WERI-Rb-1 (cell line): Measurements from ENCODE around the gene SLC2A4.

Experiments used
- DNase-seq: peaks from one replicate; pipeline ENCODE4 v3.0.0-alpha.2; 2020
- H3K27ac ChIP-seq: fragments of 250-450 bp; sonication (Bioruptor Pico); 2 replicates; pipeline ENCODE4 v1.5.1; 2020; ENCODE audit warnings: mild to moderate bottlenecking, moderate library complexity
- H3K27me3 ChIP-seq: fragments of 250-450 bp; sonication (Bioruptor Pico); 2 replicates; pipeline ENCODE4 v1.5.1; 2021; ENCODE audit warnings: mild to moderate bottlenecking, low read depth, moderate library complexity; ENCODE audit not compliant: insufficient read depth, severe bottlenecking
- H3K36me3 ChIP-seq: fragments of 250-450 bp; sonication (Bioruptor Pico); 2 replicates; pipeline ENCODE4 v1.5.1; 2020; ENCODE audit warnings: mild to moderate bottlenecking, moderate library complexity
- H3K4me3 ChIP-seq: 2 replicates; pipeline ENCODE4 v1.5.1; 2011; ENCODE audit warnings: low read depth, mild to moderate bottlenecking, control low read depth, low read length
- H3K9me3 ChIP-seq: fragments of 250-450 bp; sonication (Bioruptor Pico); 2 replicates; pipeline ENCODE4 v1.5.1; 2021; ENCODE audit warnings: mild to moderate bottlenecking, moderate library complexity; ENCODE audit not compliant: severe bottlenecking
- TF ChIP-seq, protein P1 (sequence below): IDR thresholded peaks from 2 replicates; pipeline ENCODE4 v1.5.1; 2011; ENCODE audit warnings: low read depth, mild to moderate bottlenecking, control low read depth, inconsistent platforms, low read length

Gene SLC2A4

DNA sequence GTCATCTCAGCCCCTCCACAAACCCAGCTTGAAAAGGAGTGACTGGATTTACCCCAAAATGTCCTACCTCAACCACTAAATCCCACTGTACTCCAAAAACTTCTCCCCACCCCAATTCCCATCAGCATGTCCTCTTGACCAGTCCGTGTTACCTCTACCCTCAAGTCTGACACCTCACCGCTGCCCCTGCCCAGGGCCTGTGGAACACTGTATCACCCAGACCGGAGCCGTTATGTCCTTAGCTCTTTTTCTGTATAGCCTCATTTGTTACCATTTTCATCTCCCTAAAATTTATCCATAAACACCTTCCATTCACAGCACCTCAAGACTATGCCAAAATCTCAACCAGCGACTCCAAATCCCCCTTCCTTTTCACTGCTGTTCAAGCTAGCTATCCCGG, 44.7 kb upstream of the SLC2A4 start:
- Histone ChIP-seq H3K4me3 (no peak overlapping the region), H3K27me3 (no peaks in the 10 kb centered on the region), H3K36me3 (peaks cover 61% of the 10 kb centered on the region), H3K27ac (peak overlapping the region; percentile 95; the same call in 1 of the 2 replicates), H3K9me3 (no peaks in the 10 kb centered on the region)
- TF ChIP-seq, protein P1, sequence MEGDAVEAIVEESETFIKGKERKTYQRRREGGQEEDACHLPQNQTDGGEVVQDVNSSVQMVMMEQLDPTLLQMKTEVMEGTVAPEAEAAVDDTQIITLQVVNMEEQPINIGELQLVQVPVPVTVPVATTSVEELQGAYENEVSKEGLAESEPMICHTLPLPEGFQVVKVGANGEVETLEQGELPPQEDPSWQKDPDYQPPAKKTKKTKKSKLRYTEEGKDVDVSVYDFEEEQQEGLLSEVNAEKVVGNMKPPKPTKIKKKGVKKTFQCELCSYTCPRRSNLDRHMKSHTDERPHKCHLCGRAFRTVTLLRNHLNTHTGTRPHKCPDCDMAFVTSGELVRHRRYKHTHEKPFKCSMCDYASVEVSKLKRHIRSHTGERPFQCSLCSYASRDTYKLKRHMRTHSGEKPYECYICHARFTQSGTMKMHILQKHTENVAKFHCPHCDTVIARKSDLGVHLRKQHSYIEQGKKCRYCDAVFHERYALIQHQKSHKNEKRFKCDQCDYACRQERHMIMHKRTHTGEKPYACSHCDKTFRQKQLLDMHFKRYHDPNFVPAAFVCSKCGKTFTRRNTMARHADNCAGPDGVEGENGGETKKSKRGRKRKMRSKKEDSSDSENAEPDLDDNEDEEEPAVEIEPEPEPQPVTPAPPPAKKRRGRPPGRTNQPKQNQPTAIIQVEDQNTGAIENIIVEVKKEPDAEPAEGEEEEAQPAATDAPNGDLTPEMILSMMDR: no peak
- DNase-seq: no peak

DNA sequence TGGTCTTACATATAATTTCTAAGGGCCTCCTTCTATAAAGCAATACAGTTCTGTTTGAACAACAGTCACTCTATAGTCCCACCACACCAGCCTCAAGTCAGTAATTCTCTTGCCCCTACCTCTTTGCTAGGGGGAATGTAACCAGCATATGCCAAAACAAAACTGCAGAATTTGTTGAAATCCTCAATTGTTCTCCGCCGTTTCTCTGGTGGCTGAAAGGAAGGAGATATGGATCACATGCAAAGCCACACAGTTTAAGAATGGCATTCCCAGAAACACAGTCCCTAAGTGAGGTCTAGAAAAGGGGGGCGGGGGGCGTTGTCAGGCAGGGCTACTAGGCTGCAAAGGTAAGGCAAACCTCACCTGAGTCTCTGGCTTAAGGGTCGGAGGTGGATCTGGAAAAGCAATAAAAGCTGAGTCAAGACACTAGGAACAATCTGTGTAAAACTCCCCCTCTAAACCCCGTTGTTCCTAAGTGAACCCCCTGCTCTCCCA, 44.2 kb upstream of the SLC2A4 start:
- TF ChIP-seq, protein P1: no peak
- no peaks in the 10 kb centered on the region for H3K27me3 ChIP-seq
- peak overlapping the region; percentile 95 for H3K27ac ChIP-seq
- H3K4me3 ChIP-seq: peak overlapping the region; percentile 96
- DNase-seq: no peak
- peaks cover 61% of the 10 kb centered on the region for H3K36me3 ChIP-seq
- no peaks in the 10 kb centered on the region for H3K9me3 ChIP-seq

- Histone ChIP-seq H3K27ac (peak overlapping the region; percentile 95), H3K27me3 (no peaks in the 10 kb centered on the region), H3K9me3 (no peaks in the 10 kb centered on the region), H3K4me3 (peak overlapping the region; percentile 96), H3K36me3 (peaks cover 57% of the 10 kb centered on the region)
- peak; percentile 89 for DNase-seq
- TF ChIP-seq, protein P1: no peak
Measured at GRCh38 chr17:7237761-7238419, 43.6 kb upstream of the SLC2A4 start.

GRCh38 chr17:7238420-7239090, 43.0 kb upstream of the SLC2A4 start:
- H3K27me3 ChIP-seq: no peaks in the 10 kb centered on the region
- peak; percentile 55 for DNase-seq
- no peaks in the 10 kb centered on the region for H3K9me3 ChIP-seq
- H3K4me3 ChIP-seq: peak overlapping the region; percentile 96
- TF ChIP-seq, protein P1: no peak
- peaks cover 62% of the 10 kb centered on the region for H3K36me3 ChIP-seq
- peak overlapping the region; percentile 92 for H3K27ac ChIP-seq

DNA sequence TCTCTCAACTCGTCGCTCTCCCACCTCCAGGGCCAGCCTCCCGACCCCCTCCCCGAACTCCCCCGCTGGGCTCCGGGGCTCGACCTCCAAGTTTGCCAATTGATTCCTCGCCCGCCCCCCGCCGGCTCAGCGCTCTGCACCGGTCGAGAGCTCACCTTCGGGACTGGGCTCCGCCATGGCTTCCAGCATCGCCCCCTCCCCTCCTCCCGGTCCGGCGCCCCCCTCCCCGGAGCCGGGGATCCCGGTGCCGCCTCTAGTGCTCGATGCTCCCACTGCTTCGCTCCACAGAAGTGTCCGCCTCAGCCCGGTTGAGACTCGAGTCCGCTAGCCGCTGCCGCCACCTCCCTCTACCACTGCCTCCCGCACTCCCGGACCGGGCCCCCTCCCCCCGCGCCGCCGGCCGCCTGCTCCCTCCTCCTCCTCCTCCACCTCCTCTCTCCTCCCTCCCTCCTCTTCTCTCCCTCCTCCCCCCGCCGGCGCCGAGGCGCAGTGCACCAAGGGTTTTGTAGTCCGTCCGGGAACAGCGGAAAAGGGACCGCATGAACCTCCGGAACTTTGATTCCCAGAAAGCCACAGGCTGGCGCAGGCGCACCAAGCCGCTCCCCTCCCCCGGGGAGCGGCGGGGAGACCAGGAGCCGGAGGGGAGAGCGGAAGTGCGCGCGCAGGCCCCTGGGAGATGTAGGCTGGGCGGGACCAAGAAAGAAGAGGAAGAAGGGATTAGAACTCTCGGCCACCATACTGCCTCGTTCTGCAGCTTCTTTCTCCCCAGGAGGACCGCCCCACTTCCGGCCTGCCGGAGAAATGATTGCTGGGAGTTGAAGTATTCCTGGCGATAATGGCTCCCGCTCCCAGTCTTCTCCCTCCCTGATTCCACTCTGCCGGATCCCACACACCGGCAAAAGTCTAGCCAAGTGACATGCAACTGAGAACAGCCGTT, 42.2 kb upstream of the SLC2A4 start, which contains the start of gene PHF23:
PHF23 (minus strand) TSS at position 367 of the 937 bp plus-strand sequence; CDS start at position 189, 178 bp downstream.
- Histone ChIP-seq H3K27ac (peak within 1 kb of the TSS; percentile 92), H3K4me3 (peak within 1 kb of the TSS; percentile 96), H3K9me3 (no peaks in the 10 kb centered on the region), H3K36me3 (peaks cover 70% of the 10 kb centered on the region), H3K27me3 (no peaks in the 10 kb centered on the region)
- TF ChIP-seq, protein P1: no peak
- DNase-seq: peak; percentile 99
